Gastrocnemius medialis (tissue), 4 donors: ENCODE results near the gene GVQW3.

Experiments
- POLR2A ChIP-seq, 2 donors: fragments of 450-650 bp; IDR thresholded peaks; one replicate each; pipeline ENCODE4 v1.6.1; 2017; ENCODE audit warnings: antibody characterized with exemption in 2 of 2, mild to moderate bottlenecking in 2 of 2, moderate library complexity in 2 of 2
- TF ChIP-seq, protein P1 (sequence below), 5 experiments: fragments of 450-650 bp in 3 of 5; fragments of 200-600 bp in 2 of 5; sonication (generic) in 2 of 5; IDR thresholded peaks in 4 of 5; conservative IDR thresholded peaks in 1 of 5; 1 replicate in 4 of 5; 2 replicates in 1 of 5; pipeline ENCODE4 v1.5.1; 2016 to 2019; ENCODE audit warnings: antibody characterized with exemption in 5 of 5, mild to moderate bottlenecking in 3 of 5, moderate library complexity in 3 of 5

DNA sequence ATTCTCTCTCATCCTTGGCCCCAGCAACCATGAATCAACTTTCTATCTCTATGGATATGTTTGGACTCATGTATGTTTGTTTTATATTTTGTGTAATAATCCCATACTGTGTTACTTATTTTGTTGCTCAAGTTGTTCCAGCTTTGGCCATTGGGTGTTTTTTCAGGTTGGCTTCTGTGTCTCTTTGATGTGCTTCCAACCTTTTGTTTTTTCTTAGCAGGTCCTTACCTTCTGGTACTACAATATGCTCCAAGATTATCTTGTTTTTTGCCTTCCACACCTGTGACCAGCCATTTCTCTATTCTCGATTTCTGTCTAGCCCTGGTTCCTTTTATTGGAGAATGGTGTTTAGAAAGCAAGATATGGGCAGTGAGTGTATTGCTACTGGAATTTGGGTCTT lies 14.2 kb downstream of the GVQW3 start:
- TF ChIP-seq, protein P1, sequence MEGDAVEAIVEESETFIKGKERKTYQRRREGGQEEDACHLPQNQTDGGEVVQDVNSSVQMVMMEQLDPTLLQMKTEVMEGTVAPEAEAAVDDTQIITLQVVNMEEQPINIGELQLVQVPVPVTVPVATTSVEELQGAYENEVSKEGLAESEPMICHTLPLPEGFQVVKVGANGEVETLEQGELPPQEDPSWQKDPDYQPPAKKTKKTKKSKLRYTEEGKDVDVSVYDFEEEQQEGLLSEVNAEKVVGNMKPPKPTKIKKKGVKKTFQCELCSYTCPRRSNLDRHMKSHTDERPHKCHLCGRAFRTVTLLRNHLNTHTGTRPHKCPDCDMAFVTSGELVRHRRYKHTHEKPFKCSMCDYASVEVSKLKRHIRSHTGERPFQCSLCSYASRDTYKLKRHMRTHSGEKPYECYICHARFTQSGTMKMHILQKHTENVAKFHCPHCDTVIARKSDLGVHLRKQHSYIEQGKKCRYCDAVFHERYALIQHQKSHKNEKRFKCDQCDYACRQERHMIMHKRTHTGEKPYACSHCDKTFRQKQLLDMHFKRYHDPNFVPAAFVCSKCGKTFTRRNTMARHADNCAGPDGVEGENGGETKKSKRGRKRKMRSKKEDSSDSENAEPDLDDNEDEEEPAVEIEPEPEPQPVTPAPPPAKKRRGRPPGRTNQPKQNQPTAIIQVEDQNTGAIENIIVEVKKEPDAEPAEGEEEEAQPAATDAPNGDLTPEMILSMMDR (IDR thresholded peaks at IDR 0.05 in 4 of 5, conservative IDR thresholded peaks at IDR 0.05 in 1 of 5) = no peak
- no peak for TF ChIP-seq POLR2A (IDR thresholded peaks at IDR 0.05)
